DND-41 (cell line): ENCODE measurements around the gene SLC35F3.

Source experiments
- CTCF ChIP-seq: IDR thresholded peaks from 2 replicates; pipeline ENCODE4 v1.5.1; 2012; ENCODE audit warnings: borderline replicate concordance, low read length, moderate library complexity, mild to moderate bottlenecking; ENCODE audit not compliant: poor library complexity, severe bottlenecking; ENCODE audit errors: extremely low read depth
- EZH2 ChIP-seq: IDR thresholded peaks from 3 replicates; pipeline ENCODE4 v1.6.1; 2012; ENCODE audit warnings: borderline replicate concordance, low read depth, mild to moderate bottlenecking, moderate library complexity, low read length, inconsistent platforms; ENCODE audit not compliant: severe bottlenecking

GRCh38 chr1:233867028-233867427, 37.4 kb upstream of the SLC35F3 start:
- TF ChIP-seq CTCF (no peak), EZH2 (no peak)
